Activated CD8-positive, alpha-beta T cell treated with anti-CD3 and anti-CD28 coated beads for 36 hours (primary cell): ENCODE data around the gene ABR. TPM values are rescaled to one million over a fixed set of nuclear protein-coding genes. Genes with fewer than 3 reads are reported as not detected.
"Not testable (repeated sequence)": the region's sequence is repeated elsewhere in the genome, so short reads cannot be mapped to it uniquely, and the experiment has no call there.

Source experiments
- ATAC-seq: fragments of 200-7000 bp; cut with Tn5 transposase; one replicate; pipeline ENCODE4 v1.10.0; 2021; ENCODE audit warnings: mild to moderate bottlenecking, moderate library complexity
- CTCF ChIA-PET: fragments of 350-600 bp; sonication (Branson Sonifier 250); formaldehyde crosslinking; loops from one replicate; lab custom pipeline; 2021; ENCODE audit warnings: antibody characterized with exemption; lab: Charles Lee
- POLR2A ChIA-PET: fragments of 350-600 bp; sonication (Branson Sonifier 250); formaldehyde crosslinking; loops from one replicate; lab custom pipeline; 2021; ENCODE audit warnings: antibody characterized with exemption; lab: Charles Lee
- DNase-seq: peaks from one replicate; pipeline ENCODE4 v3.0.0-alpha.2; 2020
- H3K27ac Mint-ChIP-seq: one replicate; pipeline ENCODE4 v1.8.0; 2021; ENCODE audit warnings: mild to moderate bottlenecking, mixed read lengths
- H3K27me3 Mint-ChIP-seq: one replicate; pipeline ENCODE4 v1.8.0; 2021; ENCODE audit warnings: mixed read lengths
- H3K36me3 Mint-ChIP-seq: one replicate; pipeline ENCODE4 v1.8.0; 2021; ENCODE audit warnings: low read depth, mixed read lengths
- H3K4me1 Mint-ChIP-seq: one replicate; pipeline ENCODE4 v1.8.0; 2021; ENCODE audit warnings: low read depth, mixed read lengths
- H3K4me3 Mint-ChIP-seq: one replicate; pipeline ENCODE4 v1.8.0; 2021; ENCODE audit warnings: mild to moderate bottlenecking, moderate library complexity, mixed read lengths
- H3K9me3 Mint-ChIP-seq: one replicate; pipeline ENCODE4 v1.8.0; 2021; ENCODE audit warnings: mixed read lengths
- CTCF ChIP-seq: fragments of 200-600 bp; IDR thresholded peaks from one replicate; pipeline ENCODE4 v1.8.0; 2022; ENCODE audit warnings: antibody characterized with exemption, mild to moderate bottlenecking
- intact Hi-C: fragments of 100-400 bp; cut with micrococcal nuclease; formaldehyde crosslinking; loops from one replicate; pipeline ENCODE4 v1.10.0; 2022
- total RNA-seq, 2 experiments: library from RNA; stranded (reverse); gene quantifications; one replicate each; pipeline ENCODE4 v1.2.3, GENCODE V29; 2021

The ABR gene
- total RNA-seq, 2 experiments from 2014 or later, result 44.4 to 46.6 TPM

GRCh38 chr17:1123921-1124715 is 55.7 kb downstream of the ABR start:
- H3K27ac Mint-ChIP-seq, result no peak overlapping the region
- H3K27me3 Mint-ChIP-seq, result no peaks in the 10 kb centered on the region
- no peak for TF ChIP-seq CTCF
- CTCF ChIA-PET, result interaction anchor here (1.0 to 9.1 kb wide), 5 partner anchors 8 to 209 kb away, joined by 3 to 142 read pairs (median 15); no protein-coding TSS in a partner anchor
- H3K9me3 Mint-ChIP-seq, result peaks cover 3% of the 10 kb centered on the region
- DNase-seq, result no peak
- no peaks in the 10 kb centered on the region for H3K36me3 Mint-ChIP-seq
- no peak for ATAC-seq
- peaks cover 2% of the 10 kb centered on the region for H3K4me1 Mint-ChIP-seq
- H3K4me3 Mint-ChIP-seq, result no peak overlapping the region
- intact Hi-C loops, result loop anchor here (5.0 kb wide), 2 partner anchors 63 to 208 kb away; no protein-coding TSS in a partner anchor
- POLR2A ChIA-PET, result no interaction called here

- DNase-seq (no peak), ATAC-seq (no peak)
- Mint-ChIP-seq H3K27ac (no peak overlapping the region), H3K4me3 (no peak overlapping the region), H3K9me3 (peaks cover 2% of the 10 kb centered on the region), H3K4me1 (peaks cover 2% of the 10 kb centered on the region), H3K27me3 (no peaks in the 10 kb centered on the region), H3K36me3 (no peaks in the 10 kb centered on the region)
- ChIA-PET POLR2A (no interaction called here), CTCF (interaction anchor here (0.9 to 9.1 kb wide), 12 partner anchors 11 to 210 kb away, joined by 3 to 142 read pairs (median 11); no protein-coding TSS in a partner anchor)
- TF ChIP-seq CTCF, result no peak
- intact Hi-C loops, result loop anchor here (5.0 kb wide), 2 partner anchors 64 to 209 kb away; no protein-coding TSS in a partner anchor
These were observed 56.4 kb downstream of the ABR start for GRCh38 chr17:1123393-1123831.

- ChIA-PET POLR2A (interaction anchor here (0.6 kb wide), 2 partner anchors 21 to 46 kb away, joined by 3 to 4 read pairs; no protein-coding TSS in a partner anchor), CTCF (interaction anchor here (0.6 to 9.1 kb wide), 41 partner anchors 10 to 210 kb away, joined by 3 to 142 read pairs (median 4); no protein-coding TSS in a partner anchor)
- peak; percentile 99 for ATAC-seq
- no peaks in the 10 kb centered on the region for H3K36me3 Mint-ChIP-seq
- H3K9me3 Mint-ChIP-seq, result no peaks in the 10 kb centered on the region
- peak; percentile 87 for DNase-seq
- H3K4me3 Mint-ChIP-seq, result no peak overlapping the region
- peak overlapping the region; percentile 30 for H3K27ac Mint-ChIP-seq
- peak; percentile 92 for TF ChIP-seq CTCF
- H3K27me3 Mint-ChIP-seq, result no peaks in the 10 kb centered on the region
- H3K4me1 Mint-ChIP-seq, result peaks cover 2% of the 10 kb centered on the region
- intact Hi-C loops, result loop anchor here (5.0 kb wide), 2 partner anchors 65 to 210 kb away; no protein-coding TSS in a partner anchor
These were observed 57.0 kb downstream of the ABR start for GRCh38 chr17:1122533-1123392.

- H3K9me3 Mint-ChIP-seq, H3K27ac Mint-ChIP-seq, ATAC-seq, POLR2A ChIA-PET, DNase-seq, H3K27me3 Mint-ChIP-seq, H3K36me3 Mint-ChIP-seq, H3K4me1 Mint-ChIP-seq, H3K4me3 Mint-ChIP-seq: not testable (repeated sequence)
- intact Hi-C loops, result loop anchor here (5.0 kb wide), 2 partner anchors 66 to 211 kb away; no protein-coding TSS in a partner anchor
- CTCF ChIA-PET, result interaction anchor here (1.3 to 9.1 kb wide), 11 partner anchors 9 to 141 kb away, joined by 3 to 142 read pairs (median 9); no protein-coding TSS in a partner anchor
These were observed 58.4 kb downstream of the ABR start for GRCh38 chr17:1121442-1121817.
